K562 (cell line): ENCODE measurements around the gene YJU2. TPM values are rescaled to one million over a fixed set of nuclear protein-coding genes. Genes with fewer than 3 reads are reported as not detected.
A peak's percentile ranks its signal among the peaks of the same experiment; 100 is the strongest.
"Not testable (repeated sequence)": the region's sequence is repeated elsewhere in the genome, so short reads cannot be mapped to it uniquely, and the experiment has no call there.

ENCODE experiments used
- ATAC-seq: fragments of 200-7000 bp; cut with Tn5 transposase; 3 replicates; pipeline ENCODE4 v1.9.1; 2020; ENCODE audit warnings: moderate library complexity
- BruUV-seq: library from RNA; stranded (reverse); fragments of 400-500 nt; replicated peaks from 2 replicates; lab custom pipeline; 2021; lab: Mats Ljungman, UMichigan
- CTCF ChIA-PET: fragments of 300-600 bp; formaldehyde crosslinking; extraction: SDS; loops from one replicate; lab custom pipeline; 2021; ENCODE audit warnings: low intra/inter-chr PET ratio; lab: Yijun Ruan, JAX
- POLR2A ChIA-PET: fragments of 300-600, 350-650 bp; sonication (Branson Sonifier 250); formaldehyde crosslinking; extraction: SDS; loops from one replicate; lab custom pipeline; 2021; ENCODE audit warnings: antibody characterized with exemption, inconsistent platforms; lab: Yijun Ruan, JAX
- DNase-seq, 4 experiments: peaks; one replicate each; pipeline versions ENCODE4 v3.0.0 to v3.0.0-alpha.2; 2011 to 2018; ENCODE audit warnings: low spot score in 3 of 4, mixed read lengths in 3 of 4; ENCODE audit errors: extremely low read depth in 1 of 4
- FAIRE-seq: peaks from 2 replicates; lab custom pipeline; 2011; peaks lifted over from hg19 to GRCh38; lab: Jason Lieb, UNC
- H2AFZ ChIP-seq: 2 replicates; pipeline ENCODE4 v1.6.0; 2011; ENCODE audit warnings: low read depth, low read length, control low read depth, inconsistent platforms
- H3K27ac ChIP-seq: fragments of 200-600 bp; 3 replicates; pipeline ENCODE4 v1.8.0; 2011; ENCODE audit warnings: low read depth, mild to moderate bottlenecking, control low read depth, inconsistent platforms, low read length, moderate library complexity, mixed read lengths; ENCODE audit errors: extremely low read depth
- H3K27me3 ChIP-seq, 2 experiments: fragments of 300-600 bp in 1 of 2; 2 replicates in 1 of 2; 3 replicates in 1 of 2; pipeline versions ENCODE4 v1.6.0 to v1.8.0; 2011; ENCODE audit warnings: inconsistent platforms in 2 of 2, low read length in 2 of 2, mild to moderate bottlenecking in 1 of 2, mixed read lengths in 1 of 2, moderate library complexity in 1 of 2; ENCODE audit not compliant: control insufficient read depth in 2 of 2, insufficient read depth in 2 of 2
- H3K36me3 ChIP-seq: fragments of 300-600 bp; 3 replicates; pipeline ENCODE4 v1.8.0; 2011; ENCODE audit warnings: mild to moderate bottlenecking, low read length, inconsistent platforms; ENCODE audit not compliant: control insufficient read depth, insufficient read depth
- H3K4me1 ChIP-seq, 2 experiments: fragments of 200-600 bp in 1 of 2; replicated peaks in 1 of 2; 2 replicates in 1 of 2; 3 replicates in 1 of 2; pipeline versions ENCODE4 v1.5.1 to v1.8.0; 2011; ENCODE audit warnings: inconsistent platforms in 2 of 2, low read length in 2 of 2, mild to moderate bottlenecking in 1 of 2, mixed read lengths in 1 of 2, moderate library complexity in 1 of 2; ENCODE audit not compliant: control insufficient read depth in 2 of 2, insufficient read depth in 2 of 2
- H3K4me2 ChIP-seq: 2 replicates; pipeline ENCODE4 v1.6.1; 2011; ENCODE audit warnings: low read length, control low read depth, inconsistent platforms, mixed read lengths; ENCODE audit not compliant: insufficient read depth
- H3K4me3 ChIP-seq: fragments of 200-600 bp; sonication (generic), shearing (Covaris generic); 2 replicates; pipeline ENCODE4 v1.5.1; 2016; ENCODE audit warnings: control low read depth, inconsistent platforms
- H3K79me2 ChIP-seq: fragments of 200-600 bp; 3 replicates; pipeline ENCODE4 v1.8.0; 2011; ENCODE audit warnings: low read length, inconsistent platforms; ENCODE audit not compliant: control insufficient read depth, insufficient read depth
- H3K9ac ChIP-seq, 2 experiments: 2 replicates each; pipeline versions ENCODE4 v1.6.0 to v1.6.1; 2011; ENCODE audit warnings: low read depth in 2 of 2, low read length in 2 of 2, control low read depth in 1 of 2, inconsistent platforms in 1 of 2, mild to moderate bottlenecking in 1 of 2, mixed read lengths in 1 of 2; ENCODE audit not compliant: insufficient read depth in 1 of 2
- H3K9me1 ChIP-seq: one replicate; pipeline ENCODE4 v1.6.0; 2011; ENCODE audit warnings: inconsistent platforms, mild to moderate bottlenecking, low read length, moderate library complexity; ENCODE audit not compliant: control insufficient read depth, insufficient read depth
- H3K9me3 ChIP-seq: replicated peaks from 2 replicates; pipeline ENCODE4 v1.5.1; 2011; ENCODE audit warnings: low read depth, low read length, inconsistent platforms; ENCODE audit not compliant: control insufficient read depth, insufficient read depth
- H4K20me1 ChIP-seq: replicated peaks from 2 replicates; pipeline ENCODE4 v1.6.1; 2011; ENCODE audit warnings: low read length, inconsistent platforms, mixed read lengths; ENCODE audit not compliant: control insufficient read depth, insufficient read depth
- CBX5 ChIP-seq: IDR thresholded peaks from 2 replicates; pipeline ENCODE4 v1.6.1; 2014; ENCODE audit warnings: low read depth, borderline replicate concordance
- KAT8 ChIP-seq: fragments of 450-650 bp; IDR thresholded peaks from 2 replicates; pipeline ENCODE4 v1.6.1; 2016; ENCODE audit warnings: low read depth, mild to moderate bottlenecking
- TRIM24 ChIP-seq, 2 experiments: fragments of 450-650 bp; IDR thresholded peaks; 2 replicates each; pipeline ENCODE4 v1.6.1; 2016
- ZNF121 ChIP-seq: sonication (generic); formaldehyde crosslinking; conservative IDR thresholded peaks from 2 replicates; pipeline ENCODE4 v1.8.0; 2022; ENCODE audit warnings: missing genetic modification reagents
- ZNF24 ChIP-seq: fragments of 450-650 bp; IDR thresholded peaks from 2 replicates; pipeline ENCODE4 v1.6.1; 2016
- ZNF764 ChIP-seq: fragments of 250-450 bp; sonication (Bioruptor Pico); IDR thresholded peaks from 2 replicates; pipeline ENCODE4 v1.4.0; 2020; ENCODE audit warnings: low read depth, mild to moderate bottlenecking, moderate library complexity
- WGBS: fragments of 100-300 bp; shearing (Covaris generic); methylation state at CpG from one replicate; pipeline ENCODE4 v1.1.6; 2016; ENCODE audit warnings: low coverage, mixed read lengths; ENCODE audit not compliant: insufficient coverage; ENCODE audit errors: missing lambda C conversion rate; 5-methylcytosine and 5-hydroxymethylcytosine counted together
- in situ Hi-C: fragments of 300-500 bp; cut with MboI; formaldehyde crosslinking; loops from 4 replicates; pipeline ENCODE4 v1.15.0; 2018; ENCODE audit warnings: inconsistent platforms, mixed read lengths
- intact Hi-C: fragments of 100-400 bp; cut with micrococcal nuclease; formaldehyde crosslinking; loops from 2 replicates; pipeline ENCODE4 v1.14.2; 2022
- polyA plus RNA-seq, 8 experiments: library from polyadenylated mRNA; depleted of rRNA in 4 of 8; stranded (reverse) in 5 of 8; unstranded in 3 of 8; fragments of >200 nt; fragmentation: Nextera tagmentation in 2 of 8; fragmentation: Illumina TruSeq in 1 of 8; extraction: Ambion mirVana in 2 of 8; extraction: Trizol in 1 of 8; gene quantifications; 2 replicates each; pipeline versions ENCODE4 v1.2.1 to v1.2.3, GENCODE V29; 2011 to 2014; ENCODE audit warnings: inconsistent platforms in 1 of 8, missing spikeins in 1 of 8
- total RNA-seq, 7 experiments: library from RNA; depleted of rRNA in 6 of 7; stranded (reverse); fragments of >200 nt in 6 of 7; fragmentation: Illumina TruSeq in 2 of 7; extraction: Trizol in 2 of 7; gene quantifications; 2 replicates each; pipeline versions ENCODE4 v1.2.1 to v1.2.3, GENCODE V29; 2011 to 2021; ENCODE audit warnings: low replicate concordance in 1 of 7
- TF ChIP-seq, protein P1 (sequence below), 3 experiments: IDR thresholded peaks in 2 of 3; conservative IDR thresholded peaks in 1 of 3; 2 replicates each; pipeline ENCODE4 v1.5.1; 2011 to 2012; ENCODE audit warnings: low read length in 3 of 3, mild to moderate bottlenecking in 3 of 3, control low read depth in 2 of 3, improper control_type of control experiment in 1 of 3, inconsistent platforms in 1 of 3, low read depth in 1 of 3, mixed read lengths in 1 of 3, moderate library complexity in 1 of 3; ENCODE audit not compliant: insufficient read depth in 2 of 3
- TF ChIP-seq, protein P2 (sequence below): sonication (generic); formaldehyde crosslinking; IDR thresholded peaks from 2 replicates; pipeline ENCODE4 v1.9.0; 2022; ENCODE audit warnings: mild to moderate bottlenecking, missing genetic modification reagents
- TF ChIP-seq, protein P3 (sequence below): fragments of 250-450 bp; sonication (Bioruptor Pico); IDR thresholded peaks from 2 replicates; pipeline ENCODE4 v1.8.0; 2022; ENCODE audit warnings: moderate library complexity, mild to moderate bottlenecking, inconsistent platforms
- TF ChIP-seq, protein P4 (sequence below): fragments of 450-650 bp; IDR thresholded peaks from 2 replicates; pipeline ENCODE4 v1.6.1; 2018; ENCODE audit warnings: mild to moderate bottlenecking, low read depth; ENCODE audit not compliant: partially characterized antibody

Gene YJU2
- total and polyA plus RNA-seq, 9 of the 15 experiments (the other 6 are each of a cell fraction or from before 2014, with no cell fraction given), result 0.41 to 34.9 (median 19.3) TPM

DNA sequence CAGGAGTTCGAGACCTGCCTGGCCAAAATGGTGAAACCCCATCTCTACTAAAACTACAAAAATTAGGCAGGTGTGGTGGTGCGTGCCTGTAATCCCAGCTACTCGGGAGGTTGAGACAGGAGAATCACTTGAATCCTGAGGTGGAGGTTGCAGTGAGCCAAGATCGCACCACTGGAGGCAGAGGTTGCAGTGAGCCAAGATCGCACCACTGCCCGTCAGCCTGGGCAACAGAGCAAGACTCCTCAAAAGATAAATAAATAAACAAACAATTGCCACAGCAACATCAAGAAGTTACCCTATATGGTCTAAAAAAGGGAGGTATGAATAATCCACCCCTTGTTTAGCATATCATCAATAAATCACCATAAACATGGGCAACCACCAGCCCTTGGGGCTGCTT lies 942 bp upstream of the YJU2 start:
- 92% methylated on average over 6 of the region's 6 CpGs for WGBS
- H4K20me1 ChIP-seq, result peaks cover 13% of the 10 kb centered on the region
- H3K4me1 ChIP-seq, result peaks cover 7 to 12% of the 10 kb centered on the region in 2 experiments; a peak in 4 of 5 replicates
- peak overlapping the region; percentile 98 for H2AFZ ChIP-seq
- H3K9ac ChIP-seq, result peak overlapping the region in 1 of 2 experiments; percentile 98; a peak in 1 of 4 replicates
- DNase-seq, H3K9me3 ChIP-seq, H3K9me1 ChIP-seq, FAIRE-seq, BruUV-seq, ATAC-seq, H3K79me2 ChIP-seq, POLR2A ChIA-PET, intact Hi-C loops, in situ Hi-C loops, H3K27me3 ChIP-seq: not testable (repeated sequence)
- peak overlapping the region; percentile 97 for H3K4me2 ChIP-seq
- 0 out of 2 replicates have a peak, but pooled peaks have one; percentile 12 for TF ChIP-seq ZNF121
- peak overlapping the region; percentile 100 for H3K27ac ChIP-seq
- H3K36me3 ChIP-seq, result peaks cover 25% of the 10 kb centered on the region; the same call in 2 of the 3 replicates
- H3K4me3 ChIP-seq, result peak overlapping the region; percentile 78
- CTCF ChIA-PET, result interaction anchor here (0.6 kb wide), 1 partner anchor 34 kb away, joined by 3 read pairs; no protein-coding TSS in a partner anchor

DNA sequence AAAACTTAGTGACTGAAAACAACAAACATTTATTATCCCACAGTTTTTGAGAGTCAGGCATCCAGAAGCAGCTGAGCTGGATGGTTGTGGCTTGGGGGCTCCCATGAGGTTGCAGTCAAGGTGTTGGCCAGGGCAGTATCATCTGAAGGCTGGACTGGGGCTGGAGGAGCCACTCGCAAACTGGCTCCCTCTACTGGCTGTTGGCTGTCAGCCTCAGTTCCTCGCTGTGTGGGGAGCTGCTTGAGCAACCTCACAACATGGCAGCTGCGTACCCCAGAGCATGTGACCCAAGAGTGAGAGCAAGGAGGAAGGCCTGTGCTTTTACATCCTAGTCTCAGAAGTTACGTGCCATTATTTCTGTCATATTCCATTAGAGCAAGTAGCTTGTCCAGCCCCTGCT lies 9.7 kb downstream of the YJU2 start:
- ChIA-PET CTCF (no interaction called here), POLR2A (interaction anchor here (0.6 to 2.7 kb wide), 3 partner anchors 9 to 143 kb away, joined by 3 to 9 read pairs (median 4); partner anchors contain the start of gene YJU2)
- Histone ChIP-seq H3K79me2 (no peaks in the 10 kb centered on the region), H3K4me1 (peaks cover 0 to 5% of the 10 kb centered on the region in 2 experiments; a peak in 1 of 5 replicates), H3K4me2 (no peak overlapping the region), H2AFZ (no peak overlapping the region), H3K36me3 (peaks cover 66% of the 10 kb centered on the region; the same call in 2 of the 3 replicates), H3K9me3 (peaks cover 9% of the 10 kb centered on the region), H4K20me1 (no peaks in the 10 kb centered on the region), H3K9ac (no peak overlapping the region), H3K9me1 (no peaks in the 10 kb centered on the region), H3K27ac (no peak overlapping the region), H3K27me3 (no peaks in the 10 kb centered on the region), H3K4me3 (no peak overlapping the region)
- in situ Hi-C loops, result no loop called here
- intact Hi-C loops, result no loop called here
- BruUV-seq, result no TSS peak
- 92% methylated on average over 4 of the region's 4 CpGs for WGBS
- DNase-seq (peak in 3 of 4 experiments; percentile 11 to 42 (median 28)), FAIRE-seq (no peak), ATAC-seq (peak; percentile 73)
- TF ChIP-seq, protein P1, sequence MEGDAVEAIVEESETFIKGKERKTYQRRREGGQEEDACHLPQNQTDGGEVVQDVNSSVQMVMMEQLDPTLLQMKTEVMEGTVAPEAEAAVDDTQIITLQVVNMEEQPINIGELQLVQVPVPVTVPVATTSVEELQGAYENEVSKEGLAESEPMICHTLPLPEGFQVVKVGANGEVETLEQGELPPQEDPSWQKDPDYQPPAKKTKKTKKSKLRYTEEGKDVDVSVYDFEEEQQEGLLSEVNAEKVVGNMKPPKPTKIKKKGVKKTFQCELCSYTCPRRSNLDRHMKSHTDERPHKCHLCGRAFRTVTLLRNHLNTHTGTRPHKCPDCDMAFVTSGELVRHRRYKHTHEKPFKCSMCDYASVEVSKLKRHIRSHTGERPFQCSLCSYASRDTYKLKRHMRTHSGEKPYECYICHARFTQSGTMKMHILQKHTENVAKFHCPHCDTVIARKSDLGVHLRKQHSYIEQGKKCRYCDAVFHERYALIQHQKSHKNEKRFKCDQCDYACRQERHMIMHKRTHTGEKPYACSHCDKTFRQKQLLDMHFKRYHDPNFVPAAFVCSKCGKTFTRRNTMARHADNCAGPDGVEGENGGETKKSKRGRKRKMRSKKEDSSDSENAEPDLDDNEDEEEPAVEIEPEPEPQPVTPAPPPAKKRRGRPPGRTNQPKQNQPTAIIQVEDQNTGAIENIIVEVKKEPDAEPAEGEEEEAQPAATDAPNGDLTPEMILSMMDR (IDR thresholded peaks at IDR 0.05 in 2 of 3, conservative IDR thresholded peaks at IDR 0.05 in 1 of 3; ENCODE audit: insufficient read depth in 2 of 3, low read depth in 1 of 3, low read length in 3 of 3), result peak; percentile 25 to 56 (median 50); a peak in 4 of 6 replicates
- TF ChIP-seq TRIM24 (IDR thresholded peaks at IDR 0.05), result peak in 1 of 2 experiments; percentile 39; a peak in 2 of 4 replicates
- TF ChIP-seq, protein P2, sequence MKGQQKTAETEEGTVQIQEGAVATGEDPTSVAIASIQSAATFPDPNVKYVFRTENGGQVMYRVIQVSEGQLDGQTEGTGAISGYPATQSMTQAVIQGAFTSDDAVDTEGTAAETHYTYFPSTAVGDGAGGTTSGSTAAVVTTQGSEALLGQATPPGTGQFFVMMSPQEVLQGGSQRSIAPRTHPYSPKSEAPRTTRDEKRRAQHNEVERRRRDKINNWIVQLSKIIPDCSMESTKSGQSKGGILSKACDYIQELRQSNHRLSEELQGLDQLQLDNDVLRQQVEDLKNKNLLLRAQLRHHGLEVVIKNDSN (CRISPR knock-in tag), result peak; percentile 26; the same call in 1 of the 2 replicates
- no peak for TF ChIP-seq KAT8
- no peak for TF ChIP-seq ZNF24
- TF ChIP-seq CBX5, result peak; percentile 82; the same call in 1 of the 2 replicates
- TF ChIP-seq, protein P3, sequence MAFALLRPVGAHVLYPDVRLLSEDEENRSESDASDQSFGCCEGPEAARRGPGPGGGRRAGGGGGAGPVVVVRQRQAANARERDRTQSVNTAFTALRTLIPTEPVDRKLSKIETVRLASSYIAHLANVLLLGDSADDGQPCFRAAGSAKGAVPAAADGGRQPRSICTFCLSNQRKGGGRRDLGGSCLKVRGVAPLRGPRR, result no peak
- no peak for TF ChIP-seq ZNF764 (CRISPR knock-in tag)
- TF ChIP-seq, protein P4, sequence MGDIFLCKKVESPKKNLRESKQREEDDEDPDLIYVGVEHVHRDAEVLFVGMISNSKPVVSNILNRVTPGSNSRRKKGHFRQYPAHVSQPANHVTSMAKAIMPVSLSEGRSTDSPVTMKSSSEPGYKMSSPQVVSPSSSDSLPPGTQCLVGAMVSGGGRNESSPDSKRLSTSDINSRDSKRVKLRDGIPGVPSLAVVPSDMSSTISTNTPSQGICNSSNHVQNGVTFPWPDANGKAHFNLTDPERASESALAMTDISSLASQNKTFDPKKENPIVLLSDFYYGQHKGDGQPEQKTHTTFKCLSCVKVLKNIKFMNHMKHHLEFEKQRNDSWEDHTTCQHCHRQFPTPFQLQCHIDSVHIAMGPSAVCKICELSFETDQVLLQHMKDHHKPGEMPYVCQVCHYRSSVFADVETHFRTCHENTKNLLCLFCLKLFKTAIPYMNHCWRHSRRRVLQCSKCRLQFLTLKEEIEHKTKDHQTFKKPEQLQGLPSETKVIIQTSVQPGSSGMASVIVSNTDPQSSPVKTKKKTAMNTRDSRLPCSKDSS, result peak; percentile 51
